ACHN (cell line): ENCODE measurements around the gene PTAR1.

Experiments used
- DNase-seq: peaks from one replicate; pipeline ENCODE4 v3.0.0-alpha.2; 2015
- in situ Hi-C: cut with HindIII; loops from 2 replicates; pipeline ENCODE4 v1.10.0; 2017; ENCODE audit warnings: low sequenced_read_pairs, low pct_ligation_motif_present, low pct_unique_long_range_greater_than_20kb

Gene PTAR1

DNA sequence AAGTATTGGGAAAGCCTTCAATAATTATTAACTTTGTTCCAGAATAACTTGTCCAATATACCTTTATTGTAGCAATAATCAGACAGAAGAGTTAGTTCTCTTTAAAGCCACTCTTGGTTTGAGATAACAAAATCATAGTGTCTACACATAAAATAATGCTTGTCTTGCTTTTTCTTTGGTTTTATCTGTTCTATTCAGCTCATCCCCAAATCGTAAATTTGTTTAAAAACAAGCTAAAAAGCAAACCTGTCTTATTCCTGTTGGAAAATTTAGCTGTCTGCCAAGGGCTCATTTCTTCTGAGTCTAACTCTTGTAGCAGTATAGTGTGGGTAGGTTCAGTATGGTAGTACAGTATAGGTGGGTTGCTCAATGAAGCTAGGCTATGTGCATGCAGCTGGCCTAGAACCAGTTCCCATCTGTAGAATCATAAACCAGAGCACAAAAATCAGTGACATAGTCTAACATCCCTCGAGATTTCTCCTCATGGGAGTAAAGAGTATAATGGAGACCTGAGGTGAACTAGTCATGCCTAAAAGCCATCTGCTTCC lies 69.7 kb downstream of the PTAR1 start:
- in situ Hi-C loops, result no loop called here
- no peak for DNase-seq

DNA sequence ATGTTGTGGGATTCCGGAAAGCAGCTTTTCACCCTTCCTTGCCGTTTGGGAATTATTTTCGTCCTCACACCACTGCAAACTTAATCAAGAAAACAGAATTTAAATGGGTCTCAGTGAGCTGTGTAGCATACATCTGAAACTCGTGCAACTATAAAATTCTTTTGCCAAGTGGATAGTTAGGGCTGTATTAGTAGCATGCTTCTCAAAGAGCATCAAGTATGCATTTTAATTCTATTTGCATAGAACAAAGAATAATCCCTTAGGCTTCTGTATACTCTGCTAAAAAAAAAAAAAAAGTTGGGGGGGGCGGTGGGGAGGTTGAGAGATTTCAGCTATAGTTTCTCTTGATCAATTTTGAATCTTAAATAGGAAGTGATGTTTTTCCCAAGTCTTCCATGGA lies 75.9 kb downstream of the PTAR1 start:
- in situ Hi-C loops, result no loop called here
- DNase-seq, result no peak

DNA sequence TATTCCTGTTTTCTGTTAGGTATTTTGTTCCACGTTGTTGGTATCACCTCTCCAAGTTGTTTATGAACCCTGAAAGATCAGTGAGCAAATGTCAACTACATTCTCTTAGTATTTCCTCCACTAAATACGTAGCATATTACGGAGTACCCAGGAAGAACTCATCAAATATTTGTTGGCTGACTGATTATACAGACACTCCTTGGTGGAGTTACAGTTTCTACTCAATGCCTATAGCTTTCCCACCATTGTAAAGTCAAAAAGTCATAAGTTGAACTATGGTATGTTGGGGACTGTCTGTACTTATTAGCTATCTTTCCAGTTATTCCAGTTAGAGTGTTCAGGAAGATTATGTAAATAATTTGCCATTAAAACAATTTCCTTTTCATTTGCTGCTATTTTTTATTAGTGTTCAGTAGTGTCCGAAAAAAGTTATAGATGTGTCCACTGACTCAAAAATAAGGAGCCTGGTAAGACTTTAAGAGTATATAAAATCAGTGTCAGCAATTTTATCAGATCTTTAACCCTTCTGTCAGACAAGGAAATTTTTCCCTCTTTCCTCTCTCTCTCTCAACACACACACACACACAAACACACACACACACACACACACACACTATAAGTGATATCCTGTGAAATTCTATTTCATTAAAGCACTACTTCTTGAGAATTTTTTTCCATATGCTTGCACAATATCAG lies 80.8 kb downstream of the PTAR1 start:
- in situ Hi-C loops, result no loop called here
- DNase-seq, result no peak

DNA sequence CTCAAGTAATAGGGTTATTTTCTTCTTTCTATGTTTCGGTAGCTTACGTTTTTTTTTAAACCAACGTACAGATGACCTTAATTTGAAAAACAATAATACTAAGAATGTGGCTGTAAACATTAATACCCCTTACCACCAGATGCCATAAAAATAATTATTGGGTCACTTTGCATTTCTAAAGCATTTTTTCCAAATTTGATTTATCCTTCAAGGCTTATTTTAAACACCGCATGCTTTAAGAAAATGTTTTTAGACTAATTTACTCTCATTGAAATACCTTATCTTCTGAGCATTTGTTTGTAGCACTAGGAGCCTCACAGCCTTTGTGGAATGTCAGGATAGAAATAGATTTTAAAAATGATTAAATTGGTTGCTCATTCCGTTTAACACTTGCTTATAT lies 81.9 kb downstream of the PTAR1 start:
- in situ Hi-C loops, result no loop called here
- DNase-seq, result no peak

DNA sequence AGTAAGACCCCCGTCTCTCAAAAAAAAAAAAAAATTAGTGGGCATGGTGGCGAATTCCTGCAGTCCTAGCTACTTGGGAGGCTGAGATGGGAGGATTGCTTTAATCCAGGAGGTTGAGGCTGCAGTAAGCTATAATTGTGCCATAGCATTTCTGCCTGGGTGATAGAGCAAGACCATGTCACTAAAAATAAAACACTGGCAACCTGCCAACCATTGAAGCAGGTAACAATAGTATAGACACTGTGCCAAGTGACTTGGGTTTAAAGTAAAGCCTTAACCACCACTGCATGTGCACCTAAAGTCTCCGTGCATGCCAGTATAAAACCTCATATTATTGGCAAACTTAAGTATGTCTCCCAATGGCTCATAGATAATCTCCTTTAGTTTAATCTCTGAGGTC lies 84.2 kb downstream of the PTAR1 start:
- in situ Hi-C loops, result no loop called here
- DNase-seq, result no peak

DNA sequence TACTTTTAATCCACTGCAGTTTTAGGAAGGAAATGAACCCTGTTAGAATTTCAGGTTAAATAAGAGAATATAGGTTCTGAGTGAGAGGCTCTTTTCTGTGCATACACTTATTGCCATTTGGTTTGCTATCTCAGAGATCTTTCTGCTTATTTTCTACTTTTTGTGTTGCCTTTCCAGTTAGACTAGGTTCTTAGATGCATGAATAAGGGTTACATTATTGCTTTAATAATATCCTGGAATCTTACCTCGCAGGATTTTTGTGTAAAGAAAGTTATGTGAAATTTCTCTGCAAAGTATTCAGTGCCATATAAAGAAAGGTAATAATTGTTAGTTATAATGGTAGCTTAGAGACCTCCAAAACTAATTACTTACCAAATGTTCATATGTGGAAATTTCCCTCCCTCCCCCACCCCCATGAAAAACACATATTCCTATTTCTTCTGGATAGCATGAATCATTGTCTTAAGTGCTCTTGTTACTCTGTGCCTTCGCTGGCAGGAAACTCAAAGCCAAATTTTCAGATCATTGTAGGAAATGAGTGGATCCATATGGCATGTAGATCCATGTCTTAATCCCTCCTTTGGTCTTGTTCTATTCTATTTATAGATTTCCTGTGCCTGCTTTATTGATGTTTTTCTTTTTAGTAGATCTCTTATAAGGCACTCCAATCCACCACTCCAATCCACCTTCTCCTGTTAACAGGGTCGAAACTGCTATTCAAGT lies 84.9 kb downstream of the PTAR1 start:
- no peak for DNase-seq
- in situ Hi-C loops, result no loop called here

DNA sequence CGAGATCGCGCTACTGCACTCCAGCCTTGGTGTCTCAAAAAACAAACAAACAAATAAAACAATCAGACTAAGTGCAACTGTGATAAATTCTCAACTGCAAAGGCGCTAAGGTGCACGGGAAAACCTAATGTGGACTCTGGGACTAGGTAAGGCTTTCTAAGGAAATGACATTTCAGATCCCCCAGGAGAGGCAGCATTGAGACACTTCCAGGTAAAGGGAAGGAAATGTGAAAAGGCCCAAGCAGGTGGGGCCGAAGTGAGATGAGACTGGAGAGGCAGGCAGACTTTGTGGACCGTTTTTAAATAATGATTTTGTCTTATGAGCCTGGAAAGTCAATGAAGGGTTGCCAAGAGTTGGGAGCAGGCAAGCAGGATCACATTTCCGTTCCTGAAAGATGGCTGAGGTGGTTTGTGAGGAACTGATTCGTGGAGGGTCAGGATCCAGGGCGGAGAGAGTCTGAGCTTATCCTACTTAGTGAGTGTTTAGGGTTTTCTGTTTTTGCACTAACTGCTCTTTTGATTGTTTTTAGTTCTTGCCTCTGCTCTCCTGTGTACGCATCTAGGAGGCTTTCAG lies 85.6 kb downstream of the PTAR1 start:
- DNase-seq, result no peak

DNA sequence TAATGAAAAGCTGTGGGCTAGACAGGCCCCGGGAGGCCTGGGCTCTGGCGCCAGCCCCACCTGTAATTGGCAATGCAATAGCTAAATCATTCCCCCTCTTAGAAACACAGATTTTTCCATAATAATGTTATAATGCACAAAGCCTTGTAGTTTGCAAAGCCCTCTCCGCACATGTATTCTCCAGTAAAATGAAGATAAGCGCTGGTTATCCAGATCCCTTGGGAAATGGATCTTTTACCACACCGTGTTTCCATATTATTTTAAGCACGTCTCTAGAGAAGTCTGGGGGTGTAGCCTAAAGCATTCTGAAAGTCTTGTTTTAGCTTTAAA lies 86.5 kb downstream of the PTAR1 start:
- no peak for DNase-seq
- in situ Hi-C loops, result no loop called here

More for the DNA sequence above, 85.6 kb downstream of the PTAR1 start:
- in situ Hi-C loops, result no loop called here

DNA sequence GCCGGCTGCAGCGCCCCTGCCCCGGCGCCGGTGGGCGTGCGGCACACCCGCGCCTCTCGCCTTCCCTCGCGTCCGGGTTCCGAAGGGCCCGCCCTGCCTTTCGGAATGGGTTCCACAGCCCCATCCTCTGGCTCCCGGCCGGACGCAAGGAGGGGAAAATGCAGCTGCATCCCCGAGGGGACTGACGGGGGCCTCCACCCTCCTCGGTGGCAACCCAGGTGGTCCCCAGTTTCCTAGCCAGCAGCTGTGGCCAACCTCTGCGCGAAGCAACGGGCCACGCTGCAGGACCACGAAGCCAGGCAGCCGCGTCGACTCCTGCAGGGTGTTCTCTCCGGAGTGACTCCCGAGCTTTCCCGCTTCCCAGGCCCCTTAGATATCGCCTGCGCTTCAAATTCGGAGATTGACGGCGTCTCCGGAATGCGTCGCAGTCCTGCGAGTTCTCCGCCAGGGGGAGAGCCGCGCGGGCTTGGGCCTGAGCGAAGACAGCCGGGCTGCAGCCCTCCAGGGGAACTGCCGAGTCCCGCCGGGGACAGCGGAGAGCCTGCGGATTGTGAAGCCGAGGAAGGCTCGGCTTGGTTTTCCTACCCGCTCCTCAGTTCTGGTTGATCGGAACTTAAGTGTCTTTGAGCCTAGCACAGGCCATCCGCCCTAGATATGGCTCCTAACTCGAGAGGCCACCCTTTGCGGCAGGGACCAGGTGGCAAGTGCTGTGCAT lies 87.1 kb downstream of the PTAR1 start:
- peak; percentile 82 for DNase-seq
- in situ Hi-C loops, result no loop called here

DNA sequence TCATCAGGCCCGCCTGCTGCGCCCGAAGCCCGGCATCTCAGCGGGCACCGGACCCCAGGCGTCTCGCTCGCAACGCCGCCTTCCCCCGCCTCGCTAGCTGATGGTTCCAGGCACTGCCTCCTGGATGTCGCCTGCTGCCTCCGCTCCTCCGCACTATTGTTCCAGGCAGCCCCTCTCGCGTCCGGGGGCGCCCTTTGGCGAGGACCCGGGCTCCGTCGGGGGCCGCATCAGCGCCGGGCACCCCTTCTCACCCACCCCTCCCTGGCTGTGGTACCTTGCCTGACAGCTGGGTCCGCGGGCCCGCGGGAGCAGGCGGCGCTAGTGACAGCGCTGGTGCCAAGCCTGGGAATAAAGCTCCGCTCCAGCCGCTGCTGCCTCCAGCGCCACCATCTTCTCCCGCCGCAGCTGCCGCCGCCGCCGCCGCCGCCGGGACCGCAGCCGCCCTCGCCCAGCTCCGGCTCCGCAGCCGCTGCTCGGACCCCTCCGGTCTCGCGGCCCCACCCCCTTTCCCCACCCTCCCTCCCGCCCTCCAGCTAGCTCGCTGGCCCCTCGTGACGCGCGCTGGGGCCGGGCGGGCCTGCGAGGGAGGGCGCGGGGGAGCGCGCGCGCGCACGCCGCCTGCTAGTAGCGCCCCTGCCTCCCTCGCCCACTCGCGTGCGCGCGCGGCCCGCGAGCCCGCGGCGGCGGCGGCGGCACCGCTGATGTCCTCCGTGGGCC lies 87.8 kb downstream of the PTAR1 start, which contains the start of gene APBA1:
APBA1 (minus strand) TSS at position 493 of the 717 bp plus-strand sequence.
- DNase-seq, result peak; percentile 17

DNA sequence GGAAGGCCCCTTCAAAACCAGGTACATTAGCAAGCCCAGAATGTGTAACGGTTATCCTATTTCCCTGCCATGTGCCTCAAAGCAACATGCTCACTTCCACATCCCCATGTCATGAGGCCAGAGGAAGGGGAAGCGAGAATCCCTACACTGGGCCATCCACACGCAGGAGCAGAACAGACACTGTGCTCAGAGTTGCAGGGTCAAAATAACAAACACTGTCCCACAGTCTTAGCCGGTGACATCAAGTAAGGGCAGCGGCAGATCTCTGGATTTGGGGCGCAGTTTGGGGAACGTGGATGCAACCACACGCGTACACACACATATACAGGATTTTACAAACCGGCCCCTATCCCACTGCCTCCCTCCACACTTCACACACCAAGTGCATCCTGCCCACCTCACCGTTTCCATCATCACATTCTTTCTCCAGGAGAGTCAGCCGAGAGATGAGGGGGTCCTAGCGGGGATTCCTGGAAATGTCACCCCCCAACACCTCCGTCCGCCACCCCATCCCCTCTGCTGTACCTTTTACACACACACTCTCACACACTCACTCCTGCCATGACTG lies 88.4 kb downstream of the PTAR1 start:
- in situ Hi-C loops, result no loop called here
- DNase-seq, result no peak

More for the DNA sequence above, 87.8 kb downstream of the PTAR1 start, which contains the start of gene APBA1:
- in situ Hi-C loops, result no loop called here

DNA sequence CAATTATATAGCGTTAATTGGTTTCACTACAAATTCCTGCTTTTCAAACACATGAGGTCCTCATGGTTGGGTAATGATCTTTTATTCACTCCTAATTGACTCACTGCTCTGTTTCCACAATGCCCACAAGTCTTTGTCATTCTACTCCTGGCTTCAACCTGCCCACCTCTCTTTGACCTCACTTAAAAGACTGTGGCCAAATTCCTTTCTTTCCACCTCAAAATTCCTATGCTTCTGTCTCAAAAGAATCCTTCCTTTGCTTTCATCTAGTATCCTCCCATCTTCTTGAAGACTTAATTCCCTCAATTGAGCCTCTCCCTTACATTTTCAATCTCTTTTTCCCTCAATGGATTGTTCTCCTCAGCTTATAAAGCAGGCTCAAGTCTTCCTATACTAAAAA lies 92.5 kb downstream of the PTAR1 start:
- in situ Hi-C loops, result no loop called here
- no peak for DNase-seq

DNA sequence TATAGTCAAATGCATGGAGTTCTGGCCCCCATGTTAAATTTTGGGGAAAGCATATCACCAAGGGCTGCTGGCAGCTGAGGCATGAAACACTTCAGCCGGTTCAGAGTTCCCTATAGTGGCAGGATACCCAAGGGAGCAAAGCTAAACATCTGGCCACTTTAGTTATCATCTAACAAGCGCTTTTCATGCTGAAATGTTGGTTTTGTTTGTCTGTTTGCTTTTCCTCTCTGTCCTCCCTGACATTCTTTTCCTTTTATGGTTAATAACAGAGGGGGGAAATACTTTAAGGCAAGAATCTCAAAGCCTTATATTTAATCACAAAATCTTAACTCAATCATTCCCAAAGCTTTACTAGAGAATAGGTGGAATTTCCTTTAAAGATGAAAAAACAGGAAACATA lies 99.5 kb downstream of the PTAR1 start:
- in situ Hi-C loops, result no loop called here
- no peak for DNase-seq
